Activated CD4-positive, alpha-beta T cell treated with anti-CD3 and anti-CD28 coated beads for 36 hours (primary cell): ENCODE measurements around the gene RPL19. TPM values are rescaled to one million over a fixed set of nuclear protein-coding genes. Genes with fewer than 3 reads are reported as not detected.
A peak's percentile ranks its signal among the peaks of the same experiment; 100 is the strongest.

ENCODE experiments used
- ATAC-seq: fragments of 200-7000 bp; cut with Tn5 transposase; one replicate; pipeline ENCODE4 v1.10.0; 2021; ENCODE audit warnings: mild to moderate bottlenecking, moderate library complexity
- CTCF ChIA-PET: fragments of 350-600 bp; sonication (Branson Sonifier 250); formaldehyde crosslinking; loops from one replicate; lab custom pipeline; 2021; ENCODE audit warnings: antibody characterized with exemption; lab: Charles Lee
- POLR2A ChIA-PET: fragments of 350-600 bp; sonication (Branson Sonifier 250); formaldehyde crosslinking; loops from one replicate; lab custom pipeline; 2021; ENCODE audit warnings: antibody characterized with exemption, inconsistent platforms; lab: Charles Lee
- DNase-seq: peaks from one replicate; pipeline ENCODE4 v3.0.0-alpha.2; 2020
- H3K27ac Mint-ChIP-seq: one replicate; pipeline ENCODE4 v1.8.0; 2021; ENCODE audit warnings: mixed read lengths
- H3K27me3 Mint-ChIP-seq: one replicate; pipeline ENCODE4 v1.8.0; 2021; ENCODE audit warnings: mixed read lengths
- H3K36me3 Mint-ChIP-seq: one replicate; pipeline ENCODE4 v1.8.0; 2021; ENCODE audit warnings: low read depth, mixed read lengths
- H3K4me1 Mint-ChIP-seq: one replicate; pipeline ENCODE4 v1.8.0; 2021; ENCODE audit warnings: mixed read lengths
- H3K4me3 Mint-ChIP-seq: one replicate; pipeline ENCODE4 v1.8.0; 2021; ENCODE audit warnings: mild to moderate bottlenecking, moderate library complexity, mixed read lengths
- H3K9me3 Mint-ChIP-seq: one replicate; pipeline ENCODE4 v1.8.0; 2021; ENCODE audit warnings: low read depth, mixed read lengths
- intact Hi-C, 2 experiments: fragments of 100-400 bp; cut with DNase I in 1 of 2; cut with micrococcal nuclease in 1 of 2; formaldehyde crosslinking; loops; one replicate each; pipeline versions ENCODE4 v1.14.2 to v1.15.1; 2022 to 2024; cut with DNase I, micrococcal nuclease
- total RNA-seq, 2 experiments: library from RNA; stranded (reverse); gene quantifications; one replicate each; pipeline ENCODE4 v1.2.3, GENCODE V29; 2021

RPL19 gene
- total RNA-seq, 2 experiments from 2014 or later = 2,801 to 2,985 TPM

DNA sequence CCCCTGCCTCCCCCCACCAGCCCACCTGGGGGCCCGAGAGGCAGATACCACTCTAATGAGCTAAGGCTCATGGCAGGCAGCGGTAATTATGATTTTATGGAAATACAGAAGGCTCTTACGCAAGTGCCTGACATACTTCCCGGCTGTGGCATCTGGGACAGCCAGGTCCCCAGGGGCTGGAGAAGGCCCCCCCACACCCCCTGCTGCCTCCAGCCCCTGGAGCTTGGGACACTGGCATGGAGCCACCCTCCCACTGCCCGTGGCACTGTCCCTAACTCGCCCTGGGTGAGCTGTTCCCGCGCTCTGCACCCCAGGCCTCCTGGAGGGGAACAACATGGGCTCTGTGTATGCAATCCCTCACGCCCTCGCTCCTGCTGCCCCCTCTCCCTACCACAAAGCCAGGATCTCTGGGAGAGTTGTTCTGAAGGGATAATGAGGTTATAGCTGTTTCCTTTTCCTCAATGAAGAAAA is 31.0 kb downstream of the RPL19 start:
- POLR2A ChIA-PET = no interaction called here
- Mint-ChIP-seq H3K27ac (no peak overlapping the region), H3K9me3 (no peaks in the 10 kb centered on the region), H3K4me3 (no peak overlapping the region), H3K36me3 (no peaks in the 10 kb centered on the region), H3K4me1 (peaks cover 19% of the 10 kb centered on the region), H3K27me3 (peaks cover 21% of the 10 kb centered on the region)
- CTCF ChIA-PET = interaction anchor here (0.6 to 10.6 kb wide), 15 partner anchors 8 to 248 kb away, joined by 3 to 170 read pairs (median 5); partner anchors contain the start of genes CACNB1, PLXDC1 and RPL19
- DNase-seq (no peak), ATAC-seq (no peak)
- intact Hi-C loops = loop anchor here in 1 of 2 experiments (10.0 kb wide), 1 partner anchor 404 kb away; the partner anchor contains the start of gene STARD3

DNA sequence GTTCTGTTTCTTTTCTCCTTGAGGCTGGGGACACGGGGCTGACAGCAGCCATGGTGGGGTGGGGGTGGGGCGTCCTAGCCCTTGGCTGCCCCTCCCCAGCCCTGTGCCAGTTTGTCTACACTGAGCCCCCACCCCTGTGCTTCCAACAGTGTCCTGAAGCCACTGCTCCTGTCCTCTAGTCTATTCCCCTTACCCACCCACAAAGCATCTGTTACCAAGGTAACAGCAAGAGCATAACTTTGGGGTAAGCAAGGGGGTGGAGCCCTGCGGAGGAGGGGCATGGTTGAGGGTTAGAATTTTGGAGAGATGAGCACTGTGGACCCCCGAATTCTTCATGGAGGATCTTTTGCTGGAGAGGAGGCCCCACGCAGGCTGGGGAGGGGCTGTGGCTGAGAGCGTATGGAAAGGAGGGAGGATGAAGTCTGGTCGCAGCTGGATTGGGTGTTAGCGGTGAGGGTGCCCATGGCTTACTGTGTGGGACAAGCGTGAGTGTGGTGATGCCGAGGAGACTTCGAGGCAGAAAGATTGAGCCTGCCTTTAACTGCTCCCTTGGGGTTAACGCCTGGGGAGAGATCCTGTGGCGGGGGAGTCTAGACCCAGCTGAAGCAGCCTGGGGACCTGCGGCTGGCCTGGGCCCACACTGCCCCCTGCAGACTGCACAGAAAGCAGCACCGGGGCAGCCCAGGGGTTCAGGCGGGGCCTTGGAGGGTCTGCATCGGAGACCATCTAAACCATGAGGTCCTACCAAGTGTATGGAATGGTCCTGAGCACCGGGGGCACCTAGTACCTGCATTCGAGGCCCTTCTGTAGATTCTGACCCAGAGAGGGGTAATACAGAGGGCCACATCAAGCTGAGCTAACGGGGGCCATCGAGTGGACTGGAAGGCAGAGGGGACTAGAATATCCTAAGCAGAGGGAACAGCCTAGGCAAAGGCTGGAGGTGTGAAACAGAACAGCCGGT is 31.8 kb downstream of the RPL19 start:
- Mint-ChIP-seq H3K27ac (no peak overlapping the region), H3K4me3 (peak overlapping the region; percentile 6)
- intact Hi-C loops = loop anchor here in 1 of 2 experiments (1.0 to 10.0 kb wide), 2 partner anchors 25 to 403 kb away; partner anchors contain the start of gene STARD3

DNA sequence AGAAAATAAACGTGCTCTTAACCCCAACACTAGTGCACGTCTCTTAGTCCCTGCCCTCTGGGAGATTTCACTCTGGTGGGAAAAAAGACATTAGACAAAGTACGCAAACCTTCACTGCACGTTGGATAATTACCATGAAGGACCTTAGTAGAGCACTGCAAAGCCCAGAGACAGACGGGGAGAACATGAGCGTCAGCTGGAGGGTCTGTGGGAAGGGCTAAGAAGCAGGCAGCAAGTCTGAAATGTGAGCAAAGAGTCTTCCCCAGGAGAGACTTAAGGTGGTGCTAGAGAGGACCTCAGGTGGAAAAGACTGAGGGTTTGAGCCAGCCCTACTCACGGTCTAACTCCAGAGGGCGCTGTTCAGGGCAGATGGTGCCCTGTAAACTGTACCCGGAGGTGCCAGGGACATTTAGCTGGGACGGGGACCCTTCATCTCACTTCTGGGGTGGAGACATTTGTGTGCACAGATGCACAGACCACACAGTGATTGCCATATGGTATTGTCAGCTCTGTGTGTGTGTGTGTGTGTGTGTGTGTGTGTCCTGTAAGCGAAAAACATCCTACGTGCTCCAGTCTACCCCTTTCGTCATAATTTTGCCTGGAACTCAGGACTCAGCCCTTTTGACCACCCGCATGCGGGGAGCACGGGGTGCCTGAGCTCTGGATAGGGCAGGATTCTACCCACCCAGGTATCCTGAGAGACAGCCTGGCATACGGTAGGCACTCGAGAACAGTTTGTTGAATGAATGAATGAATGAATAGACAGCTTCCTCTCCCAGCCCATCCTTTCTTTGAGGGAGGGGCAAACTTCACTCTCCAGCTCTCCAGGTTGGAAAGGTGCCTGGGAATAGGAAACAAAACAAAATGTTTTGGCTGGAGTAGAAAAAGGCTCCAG is 35.7 kb downstream of the RPL19 start:
- DNase-seq = peak; percentile 78
- H3K36me3 Mint-ChIP-seq = no peaks in the 10 kb centered on the region
- no peak overlapping the region for H3K4me3 Mint-ChIP-seq
- peaks cover 5% of the 10 kb centered on the region for H3K27me3 Mint-ChIP-seq
- no peaks in the 10 kb centered on the region for H3K9me3 Mint-ChIP-seq
- H3K4me1 Mint-ChIP-seq = peaks cover 41% of the 10 kb centered on the region
- POLR2A ChIA-PET = interaction anchor here (0.6 to 1.5 kb wide), 2 partner anchors 30 to 405 kb away, joined by 3 read pairs; no protein-coding TSS in a partner anchor
- CTCF ChIA-PET = interaction anchor here (0.5 to 10.6 kb wide), 31 partner anchors 9 to 682 kb away, joined by 3 to 170 read pairs (median 4); partner anchors contain the start of genes MED1, RPL19 and STAC2
- peak; percentile 84 for ATAC-seq
- intact Hi-C loops = loop anchor here (5.0 to 10.0 kb wide), 4 partner anchors 69 to 399 kb away; partner anchors contain the start of genes ARL5C (in 1 of the 2), LASP1 (in 1 of the 2) and STARD3 (in 1 of the 2)
- no peak overlapping the region for H3K27ac Mint-ChIP-seq

More for the DNA sequence above, 31.8 kb downstream of the RPL19 start:
- POLR2A ChIA-PET = no interaction called here
- H3K4me1 Mint-ChIP-seq = peaks cover 18% of the 10 kb centered on the region
- DNase-seq = peak; percentile 78
- CTCF ChIA-PET = interaction anchor here (0.5 to 10.6 kb wide), 24 partner anchors 8 to 664 kb away, joined by 3 to 170 read pairs (median 3); partner anchors contain the start of genes CACNB1, PLXDC1 and RPL19
- ATAC-seq = peak; percentile 72
- no peaks in the 10 kb centered on the region for H3K9me3 Mint-ChIP-seq
- no peaks in the 10 kb centered on the region for H3K36me3 Mint-ChIP-seq
- peaks cover 18% of the 10 kb centered on the region for H3K27me3 Mint-ChIP-seq

DNA sequence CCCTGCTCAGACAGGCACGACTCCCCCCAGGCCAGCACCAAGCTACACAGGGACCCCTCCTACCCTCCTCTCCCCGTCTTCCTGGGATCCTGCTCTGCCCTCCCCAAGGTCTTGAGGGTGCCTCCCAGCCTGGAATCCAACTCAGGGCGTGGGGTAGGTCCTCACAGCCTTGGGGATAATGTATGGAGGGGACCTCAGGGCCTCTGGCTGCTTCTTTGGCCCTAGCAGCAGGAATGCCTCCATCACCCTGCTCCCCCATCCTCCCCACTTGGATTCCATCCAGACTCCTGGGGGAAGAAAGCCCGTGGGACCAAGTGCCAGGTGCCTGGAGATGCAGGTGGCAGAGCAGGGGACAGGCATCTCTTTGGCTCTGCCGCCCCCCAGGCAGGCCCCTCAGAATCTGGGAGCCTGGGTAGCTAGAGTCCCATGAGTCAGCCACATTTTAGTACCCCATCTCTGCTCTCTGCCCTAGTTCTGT is 36.4 kb downstream of the RPL19 start:
- peaks cover 5% of the 10 kb centered on the region for H3K27me3 Mint-ChIP-seq
- DNase-seq (no peak), ATAC-seq (no peak)
- intact Hi-C loops = loop anchor here (5.0 to 10.0 kb wide), 4 partner anchors 69 to 398 kb away; partner anchors contain the start of genes ARL5C (in 1 of the 2), LASP1 (in 1 of the 2) and STARD3 (in 1 of the 2)
- H3K36me3 Mint-ChIP-seq = no peaks in the 10 kb centered on the region
- H3K4me1 Mint-ChIP-seq = peaks cover 38% of the 10 kb centered on the region
- no peaks in the 10 kb centered on the region for H3K9me3 Mint-ChIP-seq
- ChIA-PET CTCF (interaction anchor here (0.6 to 10.6 kb wide), 23 partner anchors 10 to 537 kb away, joined by 3 to 170 read pairs (median 4); partner anchors contain the start of genes MED1, RPL19 and STAC2), POLR2A (interaction anchor here (1.5 kb wide), 1 partner anchor 30 kb away, joined by 3 read pairs; no protein-coding TSS in a partner anchor)
- no peak overlapping the region for H3K4me3 Mint-ChIP-seq
- no peak overlapping the region for H3K27ac Mint-ChIP-seq

DNA sequence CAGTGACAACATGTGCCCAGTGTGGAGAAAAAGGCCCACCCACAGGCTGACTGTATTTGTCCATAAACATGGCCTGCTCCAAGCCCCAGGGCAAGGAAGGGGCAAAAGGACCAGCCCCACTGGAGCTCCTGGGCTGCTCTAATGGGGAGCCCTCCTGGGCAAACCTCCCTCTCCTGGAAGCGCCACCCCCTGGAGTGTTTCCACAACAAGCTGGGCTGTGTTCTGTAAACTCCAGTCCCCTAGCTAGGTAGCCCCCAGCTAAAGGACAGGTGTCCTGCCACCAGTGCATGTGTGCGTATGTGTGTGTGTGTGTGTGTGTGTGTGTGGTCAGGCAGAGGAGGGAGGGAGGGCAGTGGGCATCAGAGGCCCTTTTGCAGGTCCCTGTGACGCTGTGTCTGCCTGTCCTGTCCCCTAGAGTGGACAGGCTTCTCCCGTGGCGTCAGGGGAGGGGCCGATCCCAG is 36.9 kb downstream of the RPL19 start:
- CTCF ChIA-PET = interaction anchor here (0.6 to 10.6 kb wide), 14 partner anchors 10 to 1628 kb away, joined by 3 to 170 read pairs (median 6); partner anchors contain the start of gene STAC2

GRCh38 chr17:39237586-39237985 is 37.5 kb downstream of the RPL19 start:
- CTCF ChIA-PET = interaction anchor here (0.6 to 10.6 kb wide), 14 partner anchors 9 to 1629 kb away, joined by 3 to 170 read pairs (median 6); partner anchors contain the start of genes RPL19 and STAC2
- H3K36me3 Mint-ChIP-seq = no peaks in the 10 kb centered on the region

More for the DNA sequence above, 36.9 kb downstream of the RPL19 start:
- POLR2A ChIA-PET = no interaction called here
- no peaks in the 10 kb centered on the region for H3K36me3 Mint-ChIP-seq
- ATAC-seq (no peak), DNase-seq (no peak)
- no peaks in the 10 kb centered on the region for H3K9me3 Mint-ChIP-seq
- no peaks in the 10 kb centered on the region for H3K27me3 Mint-ChIP-seq
- no peak overlapping the region for H3K4me3 Mint-ChIP-seq
- no peak overlapping the region for H3K27ac Mint-ChIP-seq
- peaks cover 33% of the 10 kb centered on the region for H3K4me1 Mint-ChIP-seq
- intact Hi-C loops = loop anchor here (5.0 to 10.0 kb wide), 4 partner anchors 70 to 398 kb away; partner anchors contain the start of genes ARL5C (in 1 of the 2), LASP1 (in 1 of the 2) and STARD3 (in 1 of the 2)

DNA sequence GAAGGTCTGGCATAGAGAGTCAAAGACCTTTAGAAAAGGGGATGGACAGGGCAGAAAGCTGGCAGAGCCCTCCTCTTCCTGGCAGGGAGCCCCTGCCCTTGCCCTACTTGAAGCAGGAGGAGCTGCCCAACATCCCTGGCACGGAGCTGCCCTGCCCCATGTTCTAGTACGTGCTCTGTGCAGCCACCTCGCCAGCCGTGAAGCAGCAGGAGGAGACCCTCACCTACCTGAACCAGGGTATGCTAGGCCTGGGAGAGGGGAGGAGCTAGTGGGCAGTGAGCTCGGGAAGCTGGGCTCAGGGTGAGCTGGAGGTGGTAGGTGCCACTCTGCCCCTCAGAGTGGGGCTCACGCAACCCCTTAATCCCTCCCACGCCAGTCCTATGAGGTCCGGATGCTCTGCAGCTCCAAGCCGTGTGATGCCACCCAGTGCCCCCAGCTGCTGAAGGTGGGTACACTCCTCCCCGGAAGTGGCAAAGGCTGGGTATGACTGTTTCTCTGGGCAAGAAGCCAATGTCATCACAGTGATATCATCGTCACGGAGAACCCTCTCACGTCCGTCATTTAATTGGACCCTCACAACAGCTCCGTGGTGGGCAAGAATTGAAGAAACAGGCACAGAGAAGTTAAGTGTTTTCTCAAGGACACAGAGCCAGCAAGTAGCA is 38.4 kb downstream of the RPL19 start:
- peak; percentile 84 for DNase-seq
- H3K27me3 Mint-ChIP-seq = no peaks in the 10 kb centered on the region
- peak; percentile 77 for ATAC-seq
- H3K36me3 Mint-ChIP-seq = no peaks in the 10 kb centered on the region
- peaks cover 29% of the 10 kb centered on the region for H3K4me1 Mint-ChIP-seq
- POLR2A ChIA-PET = interaction anchor here (1.1 to 2.2 kb wide), 2 partner anchors 33 to 38 kb away, joined by 5 to 10 read pairs; partner anchors contain the start of gene RPL19
- peak overlapping the region; percentile 16 for H3K4me3 Mint-ChIP-seq
- intact Hi-C loops = loop anchor here (2.0 to 10.0 kb wide), 5 partner anchors 71 to 396 kb away; partner anchors contain the start of genes ARL5C (in 1 of the 2), LASP1 (in 1 of the 2) and STARD3 (in 1 of the 2)
- H3K9me3 Mint-ChIP-seq = no peaks in the 10 kb centered on the region
- peak overlapping the region; percentile 49 for H3K27ac Mint-ChIP-seq
- CTCF ChIA-PET = interaction anchor here (0.5 to 10.6 kb wide), 23 partner anchors 8 to 655 kb away, joined by 3 to 170 read pairs (median 4); partner anchors contain the start of gene RPL19

More at GRCh38 chr17:39237586-39237985, 37.5 kb downstream of the RPL19 start:
- ATAC-seq = no peak
- Mint-ChIP-seq H3K27ac (no peak overlapping the region), H3K9me3 (no peaks in the 10 kb centered on the region), H3K4me1 (peaks cover 29% of the 10 kb centered on the region), H3K27me3 (no peaks in the 10 kb centered on the region), H3K4me3 (no peak overlapping the region)
- intact Hi-C loops = loop anchor here (5.0 to 10.0 kb wide), 4 partner anchors 70 to 397 kb away; partner anchors contain the start of genes ARL5C (in 1 of the 2), LASP1 (in 1 of the 2) and STARD3 (in 1 of the 2)
- DNase-seq = no peak
- POLR2A ChIA-PET = interaction anchor here (1.1 to 2.2 kb wide), 2 partner anchors 32 to 37 kb away, joined by 5 to 10 read pairs; partner anchors contain the start of gene RPL19

- H3K4me1 Mint-ChIP-seq = peaks cover 31% of the 10 kb centered on the region
- H3K27ac Mint-ChIP-seq = no peak overlapping the region
- H3K4me3 Mint-ChIP-seq = no peak overlapping the region
- ChIA-PET CTCF (interaction anchor here (0.8 to 10.6 kb wide), 11 partner anchors 7 to 381 kb away, joined by 3 to 170 read pairs (median 4); partner anchors contain the start of gene STAC2), POLR2A (interaction anchor here (0.7 to 2.2 kb wide), 2 partner anchors 34 to 321 kb away, joined by 6 to 10 read pairs; no protein-coding TSS in a partner anchor)
- no peaks in the 10 kb centered on the region for H3K27me3 Mint-ChIP-seq
- ATAC-seq (peak; percentile 51), DNase-seq (peak; percentile 86)
- intact Hi-C loops = loop anchor here (1.0 to 10.0 kb wide), 6 partner anchors 32 to 395 kb away; partner anchors contain the start of genes ARL5C (in 1 of the 2), LASP1 (in 1 of the 2) and STARD3 (in 1 of the 2)
- no peaks in the 10 kb centered on the region for H3K9me3 Mint-ChIP-seq
- H3K36me3 Mint-ChIP-seq = no peaks in the 10 kb centered on the region
Observed at GRCh38 chr17:39239640-39240314, 39.7 kb downstream of the RPL19 start.
